Immature natural killer cell (primary cell): ENCODE data around the gene ERO1B. TPM values are rescaled to one million over a fixed set of nuclear protein-coding genes. Genes with fewer than 3 reads are reported as not detected.
A peak's percentile ranks its signal among the peaks of the same experiment; 100 is the strongest.

Source experiments
- DNase-seq, 3 donors: peaks; one replicate each; pipeline ENCODE4 v3.0.0; 2022; ENCODE audit warnings: mixed read lengths in 1 of 3
- H3K27ac Mint-ChIP-seq, 6 donors: one replicate each; pipeline ENCODE4 v1.8.0; 2020; ENCODE audit warnings: mixed read lengths in 6 of 6, mild to moderate bottlenecking in 5 of 6, inconsistent platforms in 4 of 6, moderate library complexity in 3 of 6
- H3K27me3 Mint-ChIP-seq, 3 donors: one replicate each; pipeline ENCODE4 v1.8.0; 2020 to 2021; ENCODE audit warnings: low read depth in 3 of 3, mild to moderate bottlenecking in 3 of 3, mixed read lengths in 3 of 3, moderate library complexity in 3 of 3, inconsistent platforms in 1 of 3
- H3K36me3 Mint-ChIP-seq, 3 donors: one replicate each; pipeline ENCODE4 v1.8.0; 2020; ENCODE audit warnings: mixed read lengths in 3 of 3, inconsistent platforms in 2 of 3, mild to moderate bottlenecking in 2 of 3
- H3K4me1 Mint-ChIP-seq, 2 donors: one replicate each; pipeline ENCODE4 v1.8.0; 2020; ENCODE audit warnings: inconsistent platforms in 2 of 2, mild to moderate bottlenecking in 2 of 2, mixed read lengths in 2 of 2, moderate library complexity in 1 of 2
- H3K4me3 Mint-ChIP-seq, 5 donors: one replicate each; pipeline ENCODE4 v1.8.0; 2020; ENCODE audit warnings: mild to moderate bottlenecking in 5 of 5, mixed read lengths in 5 of 5, inconsistent platforms in 3 of 5, moderate library complexity in 3 of 5
- H3K9me3 Mint-ChIP-seq, 6 donors: one replicate each; pipeline ENCODE4 v1.8.0; 2020; ENCODE audit warnings: mild to moderate bottlenecking in 6 of 6, mixed read lengths in 6 of 6, inconsistent platforms in 4 of 6, moderate library complexity in 3 of 6
- polyA plus RNA-seq, 3 donors: library from polyadenylated mRNA; unstranded; fragments of 300-500 nt; fragmentation: Illumina TruSeq; gene quantifications; one replicate each; pipeline ENCODE4 v1.2.3, GENCODE V29; 2021

Gene ERO1B
- polyA plus RNA-seq, 3 donors from 2014 or later, result 2.0 to 2.1 (median 2.0) TPM

- Mint-ChIP-seq H3K9me3 (peaks cover 0 to 9% (median 4%) of the 10 kb centered on the region in 6 donors), H3K27me3 (peaks cover 0 to 1% (median 0%) of the 10 kb centered on the region in 3 donors), H3K27ac (no peak overlapping the region), H3K36me3 (peaks cover 29 to 73% (median 58%) of the 10 kb centered on the region in 3 donors), H3K4me3 (no peak overlapping the region), H3K4me1 (peaks cover 5 to 13% of the 10 kb centered on the region in 2 donors)
- DNase-seq, result no peak
These were observed 96.1 kb downstream of the ERO1B start for GRCh38 chr1:236185687-236186086.

- no peak for DNase-seq
- Mint-ChIP-seq H3K36me3 (peaks cover 4 to 35% (median 23%) of the 10 kb centered on the region in 3 donors), H3K4me3 (no peak overlapping the region), H3K9me3 (no peaks in the 10 kb centered on the region), H3K27me3 (no peaks in the 10 kb centered on the region), H3K27ac (no peak overlapping the region), H3K4me1 (peaks cover 5 to 12% of the 10 kb centered on the region in 2 donors)
These were observed 100.7 kb downstream of the ERO1B start for GRCh38 chr1:236181059-236181458.

GRCh38 chr1:236179634-236180033 is 102.1 kb downstream of the ERO1B start:
- H3K4me3 Mint-ChIP-seq, result no peak overlapping the region
- DNase-seq, result no peak
- no peak overlapping the region for H3K27ac Mint-ChIP-seq
- H3K4me1 Mint-ChIP-seq, result peaks cover 2 to 5% of the 10 kb centered on the region in 2 donors
- peaks cover 0 to 1% (median 0%) of the 10 kb centered on the region in 3 donors for H3K27me3 Mint-ChIP-seq
- H3K9me3 Mint-ChIP-seq, result no peaks in the 10 kb centered on the region
- peaks cover 4 to 27% (median 22%) of the 10 kb centered on the region in 3 donors for H3K36me3 Mint-ChIP-seq

- Mint-ChIP-seq H3K9me3 (no peaks in the 10 kb centered on the region), H3K27me3 (peaks cover 0 to 3% (median 0%) of the 10 kb centered on the region in 3 donors), H3K36me3 (peaks cover 9 to 29% (median 18%) of the 10 kb centered on the region in 3 donors), H3K4me1 (peaks cover 2 to 5% of the 10 kb centered on the region in 2 donors), H3K4me3 (no peak overlapping the region), H3K27ac (peak overlapping the region in 1 of 6 donors; percentile 5)
- no peak for DNase-seq
These were observed 105.1 kb downstream of the ERO1B start for GRCh38 chr1:236176337-236177336.

GRCh38 chr1:236175642-236176336 is 106.0 kb downstream of the ERO1B start:
- Mint-ChIP-seq H3K4me1 (no peaks in the 10 kb centered on the region), H3K27me3 (peaks cover 0 to 3% (median 0%) of the 10 kb centered on the region in 3 donors), H3K9me3 (no peaks in the 10 kb centered on the region), H3K4me3 (no peak overlapping the region), H3K36me3 (peaks cover 5 to 23% (median 17%) of the 10 kb centered on the region in 3 donors), H3K27ac (no peak overlapping the region)
- no peak for DNase-seq

GRCh38 chr1:236173174-236173767 is 108.5 kb downstream of the ERO1B start:
- H3K36me3 Mint-ChIP-seq, result peaks cover 8 to 16% (median 12%) of the 10 kb centered on the region in 3 donors
- H3K4me3 Mint-ChIP-seq, result no peak overlapping the region
- H3K4me1 Mint-ChIP-seq, result no peaks in the 10 kb centered on the region
- no peak for DNase-seq
- no peaks in the 10 kb centered on the region for H3K9me3 Mint-ChIP-seq
- no peak overlapping the region for H3K27ac Mint-ChIP-seq
- peaks cover 0 to 5% (median 2%) of the 10 kb centered on the region in 3 donors for H3K27me3 Mint-ChIP-seq

- H3K27ac Mint-ChIP-seq, result no peak overlapping the region
These were observed 109.6 kb downstream of the ERO1B start for GRCh38 chr1:236172041-236172579.

GRCh38 chr1:236168716-236169429 is 112.9 kb downstream of the ERO1B start:
- peaks cover 5 to 6% (median 5%) of the 10 kb centered on the region in 3 donors for H3K36me3 Mint-ChIP-seq
- H3K27ac Mint-ChIP-seq, result no peak overlapping the region
- peak overlapping the region in 1 of 5 donors; percentile 65 for H3K4me3 Mint-ChIP-seq
- DNase-seq, result peak in 1 of 3 donors; percentile 50
- H3K9me3 Mint-ChIP-seq, result peaks cover 0 to 4% (median 2%) of the 10 kb centered on the region in 6 donors
- H3K4me1 Mint-ChIP-seq, result peaks cover 20 to 29% of the 10 kb centered on the region in 2 donors
- H3K27me3 Mint-ChIP-seq, result peaks cover 0 to 4% (median 2%) of the 10 kb centered on the region in 3 donors

More at GRCh38 chr1:236172041-236172579, 109.6 kb downstream of the ERO1B start:
- Mint-ChIP-seq H3K4me3 (no peak overlapping the region), H3K9me3 (no peaks in the 10 kb centered on the region), H3K4me1 (peaks cover 0 to 2% of the 10 kb centered on the region in 2 donors), H3K36me3 (peaks cover 8 to 16% (median 12%) of the 10 kb centered on the region in 3 donors), H3K27me3 (peaks cover 0 to 5% (median 4%) of the 10 kb centered on the region in 3 donors)
- DNase-seq, result no peak

- H3K27ac Mint-ChIP-seq, result no peak overlapping the region
- H3K9me3 Mint-ChIP-seq, result peaks cover 4 to 10% (median 9%) of the 10 kb centered on the region in 6 donors
- no peak overlapping the region for H3K4me3 Mint-ChIP-seq
- H3K36me3 Mint-ChIP-seq, result peaks cover 4 to 12% (median 11%) of the 10 kb centered on the region in 3 donors
- H3K27me3 Mint-ChIP-seq, result peaks cover 0 to 4% (median 2%) of the 10 kb centered on the region in 3 donors
- no peak for DNase-seq
- H3K4me1 Mint-ChIP-seq, result peaks cover 32 to 41% of the 10 kb centered on the region in 2 donors
These were observed 114.2 kb downstream of the ERO1B start for GRCh38 chr1:236167578-236167977.

- H3K4me3 Mint-ChIP-seq, result no peak overlapping the region
- no peak overlapping the region for H3K27ac Mint-ChIP-seq
These were observed 114.6 kb downstream of the ERO1B start for GRCh38 chr1:236167154-236167553.

GRCh38 chr1:236166041-236166440 is 115.7 kb downstream of the ERO1B start:
- no peak overlapping the region for H3K4me3 Mint-ChIP-seq
- peaks cover 9 to 23% (median 15%) of the 10 kb centered on the region in 6 donors for H3K9me3 Mint-ChIP-seq
- H3K36me3 Mint-ChIP-seq, result peaks cover 12 to 15% (median 14%) of the 10 kb centered on the region in 3 donors
- peak overlapping the region in 2 of 6 donors; percentile 41 to 44 for H3K27ac Mint-ChIP-seq
- H3K4me1 Mint-ChIP-seq, result peaks cover 44 to 53% of the 10 kb centered on the region in 2 donors
- no peak for DNase-seq
- H3K27me3 Mint-ChIP-seq, result peaks cover 2 to 4% (median 4%) of the 10 kb centered on the region in 3 donors

More at GRCh38 chr1:236167154-236167553, 114.6 kb downstream of the ERO1B start:
- H3K9me3 Mint-ChIP-seq, result peaks cover 6 to 12% (median 9%) of the 10 kb centered on the region in 6 donors
- peaks cover 34 to 42% of the 10 kb centered on the region in 2 donors for H3K4me1 Mint-ChIP-seq
- peaks cover 0 to 4% (median 2%) of the 10 kb centered on the region in 3 donors for H3K27me3 Mint-ChIP-seq
- H3K36me3 Mint-ChIP-seq, result peaks cover 4 to 12% (median 11%) of the 10 kb centered on the region in 3 donors
- DNase-seq, result no peak
